Ascending aorta (tissue), 2 donors: Measurements from ENCODE around the gene CTTN. TPM values are rescaled to one million over a fixed set of nuclear protein-coding genes. Genes with fewer than 3 reads are reported as not detected.

Experiments used
- DNase-seq, 2 donors: peaks; one replicate each; pipeline ENCODE4 v3.0.0-alpha.2; 2019; ENCODE audit warnings: low spot score in 2 of 2
- H3K27ac ChIP-seq, 2 donors: fragments of 200-600 bp; sonication (generic); one replicate each; pipeline ENCODE4 v1.5.1; 2016 to 2017; ENCODE audit warnings: mild to moderate bottlenecking in 1 of 2
- H3K27me3 ChIP-seq: fragments of 200-600 bp; sonication (generic); one replicate; pipeline ENCODE4 v1.5.1; 2017
- H3K36me3 ChIP-seq, 2 donors: fragments of 200-600 bp; sonication (generic); one replicate each; pipeline ENCODE4 v1.5.1; 2016
- H3K4me1 ChIP-seq, 2 donors: fragments of 200-600 bp; sonication (generic); one replicate each; pipeline ENCODE4 v1.5.1; 2016 to 2017; ENCODE audit warnings: mild to moderate bottlenecking in 1 of 2
- H3K4me3 ChIP-seq, 2 donors: fragments of 200-600 bp; sonication (generic); one replicate each; pipeline ENCODE4 v1.5.1; 2016 to 2017; ENCODE audit warnings: mild to moderate bottlenecking in 1 of 2
- H3K9me3 ChIP-seq, 2 donors: fragments of 200-600 bp; sonication (generic); one replicate each; pipeline ENCODE4 v1.5.1; 2016
- CTCF ChIP-seq, 3 experiments: fragments of 200-600 bp in 2 of 3; fragments of 450-650 bp in 1 of 3; sonication (generic) in 2 of 3; IDR thresholded peaks; one replicate each; pipeline ENCODE4 v1.5.1; 2016 to 2019; ENCODE audit warnings: antibody characterized with exemption in 3 of 3, mild to moderate bottlenecking in 1 of 3, moderate library complexity in 1 of 3
- intact Hi-C: fragments of 100-400 bp; cut with DNase I; formaldehyde crosslinking; loops from one replicate; pipeline ENCODE4 v1.15.1; 2023
- total RNA-seq: library from RNA; depleted of rRNA; stranded (reverse); fragments of >200 nt; gene quantifications from one replicate; pipeline ENCODE4 v1.1.0, GENCODE V29; 2016

Gene CTTN
- total RNA-seq, 1 donor from 2014 or later: 166 TPM

GRCh38 chr11:70460111-70460510, 61.8 kb downstream of the CTTN start:
- H3K9me3 ChIP-seq: no peaks in the 10 kb centered on the region
- no peak overlapping the region for H3K27ac ChIP-seq
- no peaks in the 10 kb centered on the region for H3K36me3 ChIP-seq
- no peak for TF ChIP-seq CTCF (IDR thresholded peaks at IDR 0.05)
- intact Hi-C loops: loop anchor here (10.0 kb wide), 1 partner anchor 295 kb away; no protein-coding TSS in a partner anchor
- H3K27me3 ChIP-seq: no peaks in the 10 kb centered on the region
- DNase-seq: no peak
- H3K4me3 ChIP-seq: no peak overlapping the region
- H3K4me1 ChIP-seq: no peaks in the 10 kb centered on the region

GRCh38 chr11:70460964-70461363, 62.6 kb downstream of the CTTN start:
- H3K36me3 ChIP-seq: no peaks in the 10 kb centered on the region
- H3K9me3 ChIP-seq: no peaks in the 10 kb centered on the region
- no peaks in the 10 kb centered on the region for H3K4me1 ChIP-seq
- intact Hi-C loops: loop anchor here (10.0 kb wide), 1 partner anchor 294 kb away; no protein-coding TSS in a partner anchor
- no peak for TF ChIP-seq CTCF (IDR thresholded peaks at IDR 0.05)
- H3K4me3 ChIP-seq: no peak overlapping the region
- H3K27ac ChIP-seq: no peak overlapping the region
- no peak for DNase-seq
- H3K27me3 ChIP-seq: no peaks in the 10 kb centered on the region

- intact Hi-C loops: loop anchor here (10.0 kb wide), 1 partner anchor 292 kb away; no protein-coding TSS in a partner anchor
- H3K4me3 ChIP-seq: no peak overlapping the region
- no peaks in the 10 kb centered on the region for H3K4me1 ChIP-seq
- H3K27me3 ChIP-seq: no peaks in the 10 kb centered on the region
- no peaks in the 10 kb centered on the region for H3K36me3 ChIP-seq
- H3K27ac ChIP-seq: no peak overlapping the region
- no peak for TF ChIP-seq CTCF (IDR thresholded peaks at IDR 0.05)
- no peak for DNase-seq
- H3K9me3 ChIP-seq: no peaks in the 10 kb centered on the region
Observed at GRCh38 chr11:70462818-70463477, 64.6 kb downstream of the CTTN start.

- H3K36me3 ChIP-seq: no peaks in the 10 kb centered on the region
- intact Hi-C loops: loop anchor here (10.0 kb wide), 1 partner anchor 291 kb away; no protein-coding TSS in a partner anchor
- no peaks in the 10 kb centered on the region for H3K4me1 ChIP-seq
- no peak for TF ChIP-seq CTCF (IDR thresholded peaks at IDR 0.05)
- H3K4me3 ChIP-seq: no peak overlapping the region
- DNase-seq: no peak
- H3K27me3 ChIP-seq: no peaks in the 10 kb centered on the region
- H3K9me3 ChIP-seq: no peaks in the 10 kb centered on the region
- H3K27ac ChIP-seq: no peak overlapping the region
Observed at GRCh38 chr11:70463478-70464255, 65.3 kb downstream of the CTTN start.

- intact Hi-C loops: loop anchor here (5.0 to 10.0 kb wide), 3 partner anchors 290 to 958 kb away; no protein-coding TSS in a partner anchor
- TF ChIP-seq CTCF (IDR thresholded peaks at IDR 0.05): no peak
Observed at GRCh38 chr11:70464509-70465361, 66.4 kb downstream of the CTTN start.

More at GRCh38 chr11:70464509-70465361, 66.4 kb downstream of the CTTN start:
- Histone ChIP-seq H3K4me3 (no peak overlapping the region), H3K27ac (no peak overlapping the region), H3K4me1 (no peaks in the 10 kb centered on the region), H3K36me3 (no peaks in the 10 kb centered on the region), H3K27me3 (no peaks in the 10 kb centered on the region), H3K9me3 (no peaks in the 10 kb centered on the region)
- DNase-seq: no peak
